GM23338 (cell line): ENCODE results near the gene BTBD3. TPM values are rescaled to one million over a fixed set of nuclear protein-coding genes. Genes with fewer than 3 reads are reported as not detected.

Experiments used
- ATAC-seq: fragments of 200-7000 bp; cut with Tn5 transposase; 3 replicates; pipeline ENCODE4 v1.9.1; 2020
- DNase-seq: peaks from one replicate; pipeline ENCODE4 v3.0.0-alpha.2; 2015; ENCODE audit warnings: low spot score
- H2AFZ ChIP-seq: fragments of 200-600 bp; sonication (generic); 2 replicates; pipeline ENCODE4 v1.8.0; 2016; ENCODE audit warnings: antibody characterized with exemption, mild to moderate bottlenecking, moderate library complexity
- H3F3A ChIP-seq: fragments of 200-600 bp; sonication (generic); replicated peaks from 2 replicates; pipeline ENCODE4 v1.8.0; 2017; ENCODE audit warnings: antibody characterized with exemption, mixed run types, low read depth
- H3K27ac ChIP-seq: fragments of 200-600 bp; sonication (generic); 2 replicates; pipeline ENCODE4 v1.6.1; 2016; ENCODE audit warnings: low read depth
- H3K27me3 ChIP-seq: fragments of 200-600 bp; sonication (generic); 2 replicates; pipeline ENCODE4 v1.8.0; 2016; ENCODE audit warnings: mild to moderate bottlenecking, mixed run types, moderate library complexity; ENCODE audit not compliant: insufficient read depth
- H3K36me3 ChIP-seq: fragments of 200-600 bp; sonication (generic); 2 replicates; pipeline ENCODE4 v1.8.0; 2016; ENCODE audit warnings: mild to moderate bottlenecking; ENCODE audit not compliant: insufficient read depth
- H3K4me1 ChIP-seq: fragments of 200-600 bp; sonication (generic); 2 replicates; pipeline ENCODE4 v1.8.0; 2016; ENCODE audit warnings: mild to moderate bottlenecking, moderate library complexity; ENCODE audit not compliant: insufficient read depth
- H3K4me2 ChIP-seq: fragments of 200-600 bp; sonication (generic); 2 replicates; pipeline ENCODE4 v1.7.1; 2017; ENCODE audit warnings: mixed run types
- H3K4me3 ChIP-seq: fragments of 200-600 bp; sonication (generic); 2 replicates; pipeline ENCODE4 v1.6.1; 2016; ENCODE audit warnings: mixed run types
- H3K79me2 ChIP-seq: fragments of 200-600 bp; sonication (generic); replicated peaks from 2 replicates; pipeline ENCODE4 v1.8.0; 2017; ENCODE audit warnings: mild to moderate bottlenecking; ENCODE audit not compliant: insufficient read depth
- H3K9me2 ChIP-seq: fragments of 200-600 bp; sonication (generic); 2 replicates; pipeline ENCODE4 v1.8.0; 2017; ENCODE audit not compliant: insufficient read depth
- H4K20me1 ChIP-seq: fragments of 200-600 bp; sonication (generic); replicated peaks from 2 replicates; pipeline ENCODE4 v1.8.0; 2017; ENCODE audit warnings: mild to moderate bottlenecking; ENCODE audit not compliant: insufficient read depth
- H3K27ac Mint-ChIP-seq: 2 replicates; pipeline ENCODE4 v1.8.0; 2020; ENCODE audit warnings: inconsistent platforms, mild to moderate bottlenecking, moderate library complexity, mixed read lengths
- H3K27me3 Mint-ChIP-seq: 3 replicates; pipeline ENCODE4 v1.8.0; 2022; ENCODE audit warnings: low read depth, mild to moderate bottlenecking, moderate library complexity, mixed read lengths, inconsistent platforms; ENCODE audit not compliant: insufficient read depth, poor library complexity
- H3K36me3 Mint-ChIP-seq: 3 replicates; pipeline ENCODE4 v1.8.0; 2021; ENCODE audit warnings: low read depth, mild to moderate bottlenecking, inconsistent platforms, moderate library complexity, mixed read lengths
- H3K4me1 Mint-ChIP-seq: 3 replicates; pipeline ENCODE4 v1.8.0; 2020; ENCODE audit warnings: mild to moderate bottlenecking, inconsistent platforms, mixed read lengths
- H3K4me3 Mint-ChIP-seq: 3 replicates; pipeline ENCODE4 v1.8.0; 2021; ENCODE audit warnings: moderate library complexity, mild to moderate bottlenecking, inconsistent platforms, mixed read lengths
- H3K9me3 Mint-ChIP-seq: 3 replicates; pipeline ENCODE4 v1.8.0; 2020; ENCODE audit warnings: moderate library complexity, mild to moderate bottlenecking, inconsistent platforms, mixed read lengths
- EZH2 ChIP-seq: fragments of 200-600 bp; sonication (generic); IDR thresholded peaks from one replicate; pipeline ENCODE4 v1.8.0; 2017; ENCODE audit warnings: antibody characterized with exemption, mild to moderate bottlenecking, low read depth; ENCODE audit not compliant: unreplicated experiment
- EZH2phosphoT487 ChIP-seq: fragments of 200-600 bp; sonication (generic); IDR thresholded peaks from one replicate; pipeline ENCODE4 v1.8.1; 2018; ENCODE audit warnings: antibody characterized with exemption; ENCODE audit not compliant: unreplicated experiment
- NANOG ChIP-seq: IDR thresholded peaks from 2 replicates; pipeline ENCODE4 v1.6.1; 2016; ENCODE audit warnings: antibody characterized with exemption, borderline replicate concordance
- STAT1 ChIP-seq: IDR thresholded peaks from one replicate; pipeline ENCODE4 v1.6.1; 2016; ENCODE audit warnings: antibody characterized with exemption; ENCODE audit not compliant: unreplicated experiment
- polyA plus RNA-seq: library from polyadenylated mRNA; unstranded; fragments of >200 nt; fragmentation: Nextera tagmentation; extraction: Ambion mirVana; gene quantifications from 2 replicates; pipeline ENCODE4 v1.2.1, GENCODE V29; 2016
- total RNA-seq: library from RNA; depleted of rRNA; stranded (reverse); fragments of >200 nt; shearing (Covaris generic); gene quantifications from 2 replicates; pipeline ENCODE4 v1.2.3, GENCODE V29; 2014
- TF ChIP-seq, protein P1 (sequence below): IDR thresholded peaks from one replicate; pipeline ENCODE4 v1.6.1; 2018; ENCODE audit warnings: antibody characterized with exemption; ENCODE audit not compliant: unreplicated experiment
- TF ChIP-seq, protein P2 (sequence below): fragments of 250-450 bp; sonication (Bioruptor Pico); IDR thresholded peaks from 2 replicates; pipeline ENCODE4 v1.5.0; 2020; ENCODE audit warnings: mild to moderate bottlenecking, moderate library complexity

The BTBD3 gene
- total and polyA plus RNA-seq, 2 experiments from 2014 or later: 11.8 to 45.1 TPM

DNA sequence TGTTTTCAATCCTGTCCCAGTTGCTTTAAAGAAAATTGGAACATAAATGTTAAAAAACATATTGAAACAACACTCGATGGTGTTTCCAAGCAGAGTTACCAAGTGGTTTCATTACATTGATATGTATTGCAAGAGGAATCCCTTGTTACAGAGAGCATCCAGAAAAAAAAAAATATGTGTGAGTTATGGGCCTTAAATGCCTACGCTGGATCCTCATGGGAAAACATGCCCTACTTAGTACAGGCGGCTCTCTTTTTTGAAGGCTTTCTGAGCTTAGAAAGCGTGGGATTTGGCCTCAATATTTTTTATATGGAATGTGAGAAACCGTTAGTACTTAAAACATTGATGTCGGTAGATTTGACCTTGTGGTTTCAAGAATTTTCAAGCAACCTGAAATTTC lies 26.1 kb downstream of the BTBD3 start:
- Histone ChIP-seq H3K79me2 (no peaks in the 10 kb centered on the region), H3K27me3 (no peaks in the 10 kb centered on the region), H4K20me1 (no peaks in the 10 kb centered on the region), H3K4me2 (no peak overlapping the region), H3K9me2 (peaks cover 16% of the 10 kb centered on the region; the same call in 1 of the 2 replicates), H2AFZ (no peak overlapping the region), H3K27ac (no peak overlapping the region), H3K36me3 (no peaks in the 10 kb centered on the region), H3F3A (no peaks in the 10 kb centered on the region), H3K4me1 (no peaks in the 10 kb centered on the region), H3K4me3 (no peak overlapping the region)
- Mint-ChIP-seq H3K9me3 (no peaks in the 10 kb centered on the region), H3K4me3 (no peak overlapping the region), H3K27me3 (no peaks in the 10 kb centered on the region), H3K4me1 (no peaks in the 10 kb centered on the region), H3K27ac (no peak overlapping the region), H3K36me3 (no peaks in the 10 kb centered on the region; the same call in 2 of the 3 replicates)
- ATAC-seq (no peak), DNase-seq (no peak)
- TF ChIP-seq EZH2: no peak
- TF ChIP-seq, protein P1, sequence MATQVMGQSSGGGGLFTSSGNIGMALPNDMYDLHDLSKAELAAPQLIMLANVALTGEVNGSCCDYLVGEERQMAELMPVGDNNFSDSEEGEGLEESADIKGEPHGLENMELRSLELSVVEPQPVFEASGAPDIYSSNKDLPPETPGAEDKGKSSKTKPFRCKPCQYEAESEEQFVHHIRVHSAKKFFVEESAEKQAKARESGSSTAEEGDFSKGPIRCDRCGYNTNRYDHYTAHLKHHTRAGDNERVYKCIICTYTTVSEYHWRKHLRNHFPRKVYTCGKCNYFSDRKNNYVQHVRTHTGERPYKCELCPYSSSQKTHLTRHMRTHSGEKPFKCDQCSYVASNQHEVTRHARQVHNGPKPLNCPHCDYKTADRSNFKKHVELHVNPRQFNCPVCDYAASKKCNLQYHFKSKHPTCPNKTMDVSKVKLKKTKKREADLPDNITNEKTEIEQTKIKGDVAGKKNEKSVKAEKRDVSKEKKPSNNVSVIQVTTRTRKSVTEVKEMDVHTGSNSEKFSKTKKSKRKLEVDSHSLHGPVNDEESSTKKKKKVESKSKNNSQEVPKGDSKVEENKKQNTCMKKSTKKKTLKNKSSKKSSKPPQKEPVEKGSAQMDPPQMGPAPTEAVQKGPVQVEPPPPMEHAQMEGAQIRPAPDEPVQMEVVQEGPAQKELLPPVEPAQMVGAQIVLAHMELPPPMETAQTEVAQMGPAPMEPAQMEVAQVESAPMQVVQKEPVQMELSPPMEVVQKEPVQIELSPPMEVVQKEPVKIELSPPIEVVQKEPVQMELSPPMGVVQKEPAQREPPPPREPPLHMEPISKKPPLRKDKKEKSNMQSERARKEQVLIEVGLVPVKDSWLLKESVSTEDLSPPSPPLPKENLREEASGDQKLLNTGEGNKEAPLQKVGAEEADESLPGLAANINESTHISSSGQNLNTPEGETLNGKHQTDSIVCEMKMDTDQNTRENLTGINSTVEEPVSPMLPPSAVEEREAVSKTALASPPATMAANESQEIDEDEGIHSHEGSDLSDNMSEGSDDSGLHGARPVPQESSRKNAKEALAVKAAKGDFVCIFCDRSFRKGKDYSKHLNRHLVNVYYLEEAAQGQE: no peak
- no peak for TF ChIP-seq STAT1
- no peak for TF ChIP-seq EZH2phosphoT487
- TF ChIP-seq, protein P2, sequence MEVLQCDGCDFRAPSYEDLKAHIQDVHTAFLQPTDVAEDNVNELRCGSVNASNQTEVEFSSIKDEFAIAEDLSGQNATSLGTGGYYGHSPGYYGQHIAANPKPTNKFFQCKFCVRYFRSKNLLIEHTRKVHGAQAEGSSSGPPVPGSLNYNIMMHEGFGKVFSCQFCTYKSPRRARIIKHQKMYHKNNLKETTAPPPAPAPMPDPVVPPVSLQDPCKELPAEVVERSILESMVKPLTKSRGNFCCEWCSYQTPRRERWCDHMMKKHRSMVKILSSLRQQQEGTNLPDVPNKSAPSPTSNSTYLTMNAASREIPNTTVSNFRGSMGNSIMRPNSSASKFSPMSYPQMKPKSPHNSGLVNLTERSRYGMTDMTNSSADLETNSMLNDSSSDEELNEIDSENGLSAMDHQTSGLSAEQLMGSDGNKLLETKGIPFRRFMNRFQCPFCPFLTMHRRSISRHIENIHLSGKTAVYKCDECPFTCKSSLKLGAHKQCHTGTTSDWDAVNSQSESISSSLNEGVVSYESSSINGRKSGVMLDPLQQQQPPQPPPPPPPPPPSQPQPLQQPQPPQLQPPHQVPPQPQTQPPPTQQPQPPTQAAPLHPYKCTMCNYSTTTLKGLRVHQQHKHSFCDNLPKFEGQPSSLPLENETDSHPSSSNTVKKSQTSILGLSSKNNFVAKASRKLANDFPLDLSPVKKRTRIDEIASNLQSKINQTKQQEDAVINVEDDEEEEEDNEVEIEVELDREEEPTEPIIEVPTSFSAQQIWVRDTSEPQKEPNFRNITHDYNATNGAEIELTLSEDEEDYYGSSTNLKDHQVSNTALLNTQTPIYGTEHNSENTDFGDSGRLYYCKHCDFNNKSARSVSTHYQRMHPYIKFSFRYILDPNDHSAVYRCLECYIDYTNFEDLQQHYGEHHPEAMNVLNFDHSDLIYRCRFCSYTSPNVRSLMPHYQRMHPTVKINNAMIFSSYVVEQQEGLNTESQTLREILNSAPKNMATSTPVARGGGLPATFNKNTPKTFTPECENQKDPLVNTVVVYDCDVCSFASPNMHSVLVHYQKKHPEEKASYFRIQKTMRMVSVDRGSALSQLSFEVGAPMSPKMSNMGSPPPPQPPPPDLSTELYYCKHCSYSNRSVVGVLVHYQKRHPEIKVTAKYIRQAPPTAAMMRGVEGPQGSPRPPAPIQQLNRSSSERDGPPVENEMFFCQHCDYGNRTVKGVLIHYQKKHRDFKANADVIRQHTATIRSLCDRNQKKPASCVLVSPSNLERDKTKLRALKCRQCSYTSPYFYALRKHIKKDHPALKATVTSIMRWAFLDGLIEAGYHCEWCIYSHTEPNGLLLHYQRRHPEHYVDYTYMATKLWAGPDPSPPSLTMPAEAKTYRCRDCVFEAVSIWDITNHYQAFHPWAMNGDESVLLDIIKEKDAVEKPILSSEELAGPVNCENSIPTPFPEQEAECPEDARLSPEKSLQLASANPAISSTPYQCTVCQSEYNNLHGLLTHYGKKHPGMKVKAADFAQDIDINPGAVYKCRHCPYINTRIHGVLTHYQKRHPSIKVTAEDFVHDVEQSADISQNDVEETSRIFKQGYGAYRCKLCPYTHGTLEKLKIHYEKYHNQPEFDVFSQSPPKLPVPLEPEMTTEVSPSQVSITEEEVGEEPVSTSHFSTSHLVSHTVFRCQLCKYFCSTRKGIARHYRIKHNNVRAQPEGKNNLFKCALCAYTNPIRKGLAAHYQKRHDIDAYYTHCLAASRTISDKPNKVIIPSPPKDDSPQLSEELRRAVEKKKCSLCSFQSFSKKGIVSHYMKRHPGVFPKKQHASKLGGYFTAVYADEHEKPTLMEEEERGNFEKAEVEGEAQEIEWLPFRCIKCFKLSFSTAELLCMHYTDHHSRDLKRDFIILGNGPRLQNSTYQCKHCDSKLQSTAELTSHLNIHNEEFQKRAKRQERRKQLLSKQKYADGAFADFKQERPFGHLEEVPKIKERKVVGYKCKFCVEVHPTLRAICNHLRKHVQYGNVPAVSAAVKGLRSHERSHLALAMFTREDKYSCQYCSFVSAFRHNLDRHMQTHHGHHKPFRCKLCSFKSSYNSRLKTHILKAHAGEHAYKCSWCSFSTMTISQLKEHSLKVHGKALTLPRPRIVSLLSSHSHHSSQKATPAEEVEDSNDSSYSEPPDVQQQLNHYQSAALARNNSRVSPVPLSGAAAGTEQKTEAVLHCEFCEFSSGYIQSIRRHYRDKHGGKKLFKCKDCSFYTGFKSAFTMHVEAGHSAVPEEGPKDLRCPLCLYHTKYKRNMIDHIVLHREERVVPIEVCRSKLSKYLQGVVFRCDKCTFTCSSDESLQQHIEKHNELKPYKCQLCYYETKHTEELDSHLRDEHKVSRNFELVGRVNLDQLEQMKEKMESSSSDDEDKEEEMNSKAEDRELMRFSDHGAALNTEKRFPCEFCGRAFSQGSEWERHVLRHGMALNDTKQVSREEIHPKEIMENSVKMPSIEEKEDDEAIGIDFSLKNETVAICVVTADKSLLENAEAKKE (CRISPR knock-in tag): no peak
- no peak for TF ChIP-seq NANOG
